ENCODE data around the gene HOMER2.
"Not testable (repeated sequence)": the region's sequence is repeated elsewhere in the genome, so short reads cannot be mapped to it uniquely, and the experiment has no call there.

The HOMER2 gene

GRCh38 chr15:82831894-82832600, 120.5 kb downstream of the HOMER2 start:
- no peak for DNase-seq (ENCODE audit: low spot score)

DNA sequence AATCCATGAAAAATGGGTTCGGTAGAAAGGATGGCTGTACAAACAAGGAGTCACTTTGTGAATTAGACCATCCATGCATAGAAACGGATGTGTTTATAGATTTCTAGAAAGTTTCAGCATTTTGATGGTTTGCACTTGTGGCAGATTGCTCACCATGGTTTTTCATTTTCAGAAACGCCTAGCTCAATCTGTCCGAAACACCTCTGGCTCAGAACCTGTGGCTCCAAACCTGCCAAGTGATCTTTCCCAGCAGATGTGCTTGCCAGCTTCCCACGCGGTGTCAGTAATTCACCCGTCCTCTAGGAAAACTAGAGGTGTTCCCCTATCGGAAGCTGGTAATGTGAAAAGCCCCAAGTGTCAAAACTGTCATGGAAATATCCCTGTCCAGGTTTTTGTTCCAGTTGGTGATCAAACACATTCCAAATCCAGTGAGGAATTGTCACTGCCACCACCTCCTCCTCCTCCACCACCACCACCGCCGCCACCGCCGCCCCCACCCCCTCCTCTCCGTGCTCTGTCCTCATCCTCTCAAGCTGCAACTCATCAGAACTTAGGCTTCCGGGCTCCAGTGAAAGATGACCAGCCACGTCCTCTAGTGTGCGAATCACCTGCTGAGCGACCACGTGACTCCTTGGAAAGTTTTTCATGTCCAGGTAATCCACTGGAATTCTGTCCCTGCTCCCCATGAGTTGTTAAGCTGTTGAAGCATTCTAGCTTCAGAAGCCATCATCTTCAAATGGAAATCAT, 121.9 kb downstream of the HOMER2 start:
- DNase-seq (ENCODE audit: low spot score): no peak

DNA sequence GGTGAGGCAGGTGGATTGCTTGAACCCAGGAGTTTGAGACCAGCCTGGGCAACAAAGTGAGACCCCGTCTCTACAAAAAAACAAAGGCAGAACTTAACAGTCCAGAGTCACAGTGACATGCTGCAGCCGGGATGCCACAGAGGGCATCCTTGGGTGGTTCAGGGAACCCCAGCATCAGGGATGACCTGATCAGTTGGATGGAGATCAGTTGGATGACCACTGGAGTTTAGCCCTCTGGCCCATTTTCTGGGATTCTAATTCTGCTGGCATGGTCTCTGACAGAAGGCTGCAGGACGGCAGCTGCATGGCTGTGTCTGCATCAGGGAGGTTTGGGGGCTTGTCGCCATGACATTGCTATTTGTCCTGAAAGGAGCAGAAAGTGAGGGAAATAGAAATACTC, 123.3 kb downstream of the HOMER2 start:
- DNase-seq (ENCODE audit: low spot score): no peak

DNA sequence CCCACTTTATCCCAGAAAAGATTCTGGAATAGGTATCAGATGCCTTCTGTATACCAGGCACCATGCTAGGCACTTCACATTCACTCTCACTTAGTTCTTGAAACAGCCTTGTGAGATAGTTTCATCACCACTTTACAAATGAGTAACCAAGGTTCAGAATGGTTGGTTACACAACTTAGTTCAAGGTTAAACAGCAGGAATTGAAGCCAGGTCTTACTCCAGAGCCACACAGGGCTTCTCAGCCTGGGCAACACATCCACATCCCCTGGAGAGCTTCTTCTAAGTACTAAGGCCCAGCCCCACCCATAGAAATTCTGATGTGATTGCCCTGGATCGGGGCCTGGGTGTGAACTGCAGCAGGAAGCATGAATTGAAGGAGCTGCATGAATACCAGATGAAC, 124.4 kb downstream of the HOMER2 start:
- DNase-seq (ENCODE audit: low spot score): no peak

DNA sequence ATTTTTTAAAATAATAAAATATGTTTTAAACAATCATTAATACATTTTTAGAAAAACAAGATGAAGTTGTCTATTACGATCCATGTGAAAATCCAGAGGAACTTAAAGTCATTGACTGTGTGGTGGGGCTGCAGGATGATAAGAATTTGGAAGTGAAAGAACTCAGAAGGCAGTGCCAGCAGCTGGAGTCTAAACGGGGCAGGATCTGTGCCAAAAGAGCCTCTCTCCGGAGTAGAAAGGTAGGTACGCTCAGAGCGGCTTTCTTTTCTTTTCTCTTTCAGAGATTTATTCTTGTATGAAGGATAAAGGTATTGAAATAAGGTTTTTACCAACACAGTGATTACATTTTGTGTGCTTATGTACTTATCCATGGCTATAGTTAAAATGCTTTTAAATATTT, 129.5 kb downstream of the HOMER2 start:
- DNase-seq (ENCODE audit: low spot score): no peak

GRCh38 chr15:82821851-82822250, 130.7 kb downstream of the HOMER2 start:
- not testable (repeated sequence) for DNase-seq (ENCODE audit: low spot score)

GRCh38 chr15:82821396-82821795, 131.1 kb downstream of the HOMER2 start:
- not testable (repeated sequence) for DNase-seq (ENCODE audit: low spot score)

DNA sequence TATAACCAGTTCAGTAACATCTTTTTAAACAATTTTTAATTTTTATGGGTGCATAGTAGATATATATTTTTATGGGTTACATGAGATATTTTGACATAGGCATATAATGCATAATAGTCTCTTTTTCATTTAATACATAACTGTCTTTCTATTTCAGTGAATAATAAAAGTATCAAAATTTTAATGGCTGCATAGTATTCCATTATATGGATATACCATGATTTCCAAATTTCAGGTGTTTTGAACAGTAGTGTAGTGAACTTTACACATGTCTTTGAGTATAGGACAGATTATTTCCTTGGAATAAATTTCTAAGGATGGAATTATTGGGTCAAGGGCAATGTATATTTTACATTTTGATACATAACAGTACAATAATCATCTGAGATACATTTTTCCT, 132.4 kb downstream of the HOMER2 start:
- no peak for DNase-seq (ENCODE audit: low spot score)

- DNase-seq (ENCODE audit: low spot score): no peak
Measured at GRCh38 chr15:82812994-82813393, 139.5 kb downstream of the HOMER2 start.

DNA sequence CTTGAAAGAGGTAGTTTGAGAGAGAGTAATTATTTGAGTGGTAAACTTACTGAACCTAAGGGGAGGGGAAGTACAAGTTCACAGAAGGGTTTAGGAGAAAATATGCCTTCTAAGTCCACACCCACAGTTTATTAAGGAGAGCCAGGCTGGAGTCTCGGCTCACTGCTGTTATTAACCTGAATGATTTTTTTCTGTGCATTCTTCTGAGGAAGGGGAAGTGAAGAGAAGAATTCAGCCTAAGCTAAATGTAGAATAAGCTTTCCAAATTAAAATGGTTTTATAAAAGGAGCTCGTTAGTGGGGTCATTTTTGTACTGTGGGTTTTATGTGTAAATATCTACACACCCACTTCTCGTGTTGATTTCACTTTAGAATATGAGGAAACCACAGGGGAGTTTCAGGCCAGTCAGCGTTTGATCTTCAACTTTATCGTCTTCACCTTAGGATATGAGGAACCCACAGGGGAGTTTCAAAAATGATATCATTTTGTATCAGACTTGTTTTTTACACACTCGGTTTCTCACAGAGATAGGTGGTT, 141.6 kb downstream of the HOMER2 start:
- no peak for DNase-seq (ENCODE audit: low spot score)

GRCh38 chr15:82810061-82810889, 142.2 kb downstream of the HOMER2 start:
- peak; percentile 61 for DNase-seq (ENCODE audit: low spot score)

DNA sequence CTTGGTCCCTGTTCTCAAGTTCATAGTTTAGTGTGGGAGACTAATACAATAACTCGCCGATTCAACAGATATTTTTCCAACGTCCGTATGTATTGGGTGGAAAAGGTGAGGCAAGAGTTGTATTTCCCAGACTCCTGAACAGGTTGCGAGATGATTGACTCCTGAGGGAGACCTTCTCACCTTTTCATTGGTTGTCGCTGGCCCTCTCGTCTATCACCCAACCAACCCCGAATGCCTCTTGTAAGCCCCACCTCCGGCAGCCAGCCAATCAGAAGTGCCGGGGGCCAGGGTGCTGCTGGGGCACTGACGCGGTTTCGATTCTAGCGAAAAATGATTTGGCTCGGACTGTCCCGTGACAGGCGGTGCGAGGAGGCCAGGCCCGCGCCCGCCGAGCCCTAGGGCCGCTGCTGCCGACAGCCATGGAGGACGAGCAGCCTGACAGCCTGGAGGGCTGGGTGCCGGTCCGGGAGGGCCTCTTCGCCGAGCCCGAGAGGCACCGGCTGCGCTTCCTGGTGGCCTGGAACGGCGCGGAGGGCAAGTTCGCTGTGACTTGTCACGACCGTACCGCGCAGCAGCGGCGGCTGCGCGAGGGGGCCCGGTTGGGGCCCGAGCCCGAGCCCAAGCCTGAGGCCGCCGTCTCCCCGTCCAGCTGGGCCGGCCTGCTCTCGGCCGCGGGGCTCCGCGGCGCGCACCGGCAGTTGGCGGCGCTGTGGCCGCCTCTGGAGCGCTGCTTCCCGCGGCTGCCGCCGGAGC, 143.0 kb downstream of the HOMER2 start, which contains the start of gene WHAMM:
Gene WHAMM (plus strand): TSS at position 321 of the 753 bp plus-strand sequence. CDS start 99 bp downstream, at position 420.
- DNase-seq (ENCODE audit: low spot score): peak; percentile 98

DNA sequence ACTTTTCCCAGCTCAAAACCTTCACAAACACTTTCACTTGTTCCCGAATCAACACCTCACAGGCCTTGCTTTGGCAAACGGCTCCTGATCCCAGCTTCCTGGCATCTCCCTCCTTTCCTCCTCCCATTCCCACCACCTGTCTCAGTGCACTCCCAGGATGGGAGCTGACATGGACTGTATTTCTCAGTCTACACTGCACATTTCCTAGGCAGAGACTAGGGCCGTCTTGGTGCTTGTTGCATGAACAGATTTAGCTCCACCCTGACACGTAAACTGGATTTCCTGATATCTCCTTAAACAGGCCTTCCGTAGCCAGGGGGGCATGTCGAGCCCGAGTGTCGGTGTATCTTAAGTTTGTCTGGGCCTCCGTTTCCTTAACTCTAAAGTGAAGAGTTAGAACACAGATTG, 143.9 kb downstream of the HOMER2 start:
- no peak for DNase-seq (ENCODE audit: low spot score)

DNA sequence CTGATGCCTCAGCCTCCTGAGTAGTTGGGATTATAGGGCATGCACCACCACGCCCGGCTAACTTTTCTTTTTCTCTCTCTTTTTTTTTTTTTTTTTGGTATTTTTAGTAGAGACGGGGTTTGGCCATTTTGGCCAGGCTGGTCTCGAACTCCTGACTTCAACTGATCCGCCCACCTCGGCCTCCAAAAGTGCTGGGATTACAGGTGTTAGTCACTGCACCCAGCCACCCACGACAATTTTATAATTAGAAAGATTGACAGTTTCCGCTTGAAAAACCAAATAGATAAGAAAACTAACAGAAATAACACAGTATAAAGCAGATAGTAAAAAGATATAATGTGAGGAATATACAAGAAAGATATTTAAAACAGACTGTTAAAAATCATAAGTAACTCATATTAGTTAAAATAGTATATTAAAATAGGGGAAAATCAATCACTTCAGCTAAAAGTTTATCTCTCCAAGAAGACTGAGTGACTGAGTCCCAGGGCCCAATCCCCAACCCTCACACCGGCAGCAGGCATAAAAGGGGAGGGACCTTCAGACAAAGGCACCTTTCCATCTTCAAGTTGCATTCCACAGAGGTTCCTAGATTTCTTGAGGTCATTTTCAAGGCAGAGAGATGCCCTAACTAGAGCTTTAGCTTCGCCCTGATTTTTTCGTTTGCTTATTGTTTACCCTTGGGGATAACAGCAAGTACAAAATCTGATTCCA, 144.4 kb downstream of the HOMER2 start:
- DNase-seq (ENCODE audit: low spot score): no peak

DNA sequence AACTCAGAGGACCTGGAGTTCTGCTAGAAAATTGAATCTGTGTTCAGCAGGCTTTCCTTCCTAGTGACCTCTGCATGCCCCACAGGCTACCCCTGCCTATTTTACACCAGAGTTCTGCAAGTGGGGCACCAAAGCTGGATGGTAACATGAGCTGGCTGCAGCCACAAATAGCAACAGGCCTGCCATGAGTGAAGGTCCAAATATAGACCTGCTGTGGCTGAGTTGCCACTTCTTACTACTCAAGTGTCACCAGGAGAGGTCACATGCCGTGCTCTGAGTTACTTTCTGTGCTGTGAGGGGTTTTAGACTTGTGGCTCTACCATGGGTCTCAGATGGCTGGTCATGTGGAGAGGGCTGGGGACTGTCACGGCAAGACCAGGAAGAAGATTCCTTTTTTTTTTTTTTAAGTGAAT, 146.5 kb downstream of the HOMER2 start, which contains the start of gene FSD2:
Gene FSD2 (minus strand): TSS at position 76 of the 413 bp plus-strand sequence. CDS start 18,679 bp downstream, outside the sequence.
- DNase-seq (ENCODE audit: low spot score): peak; percentile 91

- no peak for DNase-seq (ENCODE audit: low spot score)
Measured at GRCh38 chr15:82804575-82804949, 148.0 kb downstream of the HOMER2 start.

DNA sequence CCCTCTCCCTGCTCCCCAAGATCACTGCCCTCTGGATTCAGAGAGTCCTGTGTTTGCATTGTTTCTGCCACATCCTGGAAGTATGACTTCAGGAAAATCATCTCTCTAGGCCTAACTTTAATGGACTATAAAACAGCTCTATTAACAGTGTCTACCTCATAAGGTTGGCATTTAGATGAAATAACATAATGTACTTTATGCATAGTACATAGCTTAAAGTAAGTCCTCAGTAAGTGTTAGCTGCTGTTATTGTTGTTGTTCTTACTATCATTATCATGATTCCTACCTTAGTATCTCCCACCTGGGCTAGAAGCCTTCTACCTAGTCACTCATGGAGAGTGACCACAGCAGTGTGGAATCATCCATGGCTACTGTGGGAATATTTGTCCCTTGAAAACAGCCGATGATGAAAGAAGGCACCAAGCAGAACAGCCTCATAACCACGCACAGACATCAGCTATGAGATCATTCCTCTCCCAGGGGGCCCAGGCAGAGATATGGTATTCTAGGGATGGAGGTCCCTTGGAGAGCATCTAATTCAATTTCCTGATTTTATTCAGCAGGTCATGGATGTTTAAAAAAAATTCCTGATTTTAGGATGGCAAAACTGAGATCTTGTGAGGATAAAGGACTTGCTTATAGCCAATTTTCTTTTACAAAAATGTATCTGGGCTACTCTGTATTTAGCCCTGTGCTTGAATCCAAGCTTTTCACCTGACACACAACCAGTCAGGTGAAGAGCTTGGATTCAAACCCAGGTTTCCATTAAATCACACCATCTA, 148.5 kb downstream of the HOMER2 start:
- DNase-seq (ENCODE audit: low spot score): no peak

GRCh38 chr15:82802497-82802896, 150.0 kb downstream of the HOMER2 start:
- no peak for DNase-seq (ENCODE audit: low spot score)

DNA sequence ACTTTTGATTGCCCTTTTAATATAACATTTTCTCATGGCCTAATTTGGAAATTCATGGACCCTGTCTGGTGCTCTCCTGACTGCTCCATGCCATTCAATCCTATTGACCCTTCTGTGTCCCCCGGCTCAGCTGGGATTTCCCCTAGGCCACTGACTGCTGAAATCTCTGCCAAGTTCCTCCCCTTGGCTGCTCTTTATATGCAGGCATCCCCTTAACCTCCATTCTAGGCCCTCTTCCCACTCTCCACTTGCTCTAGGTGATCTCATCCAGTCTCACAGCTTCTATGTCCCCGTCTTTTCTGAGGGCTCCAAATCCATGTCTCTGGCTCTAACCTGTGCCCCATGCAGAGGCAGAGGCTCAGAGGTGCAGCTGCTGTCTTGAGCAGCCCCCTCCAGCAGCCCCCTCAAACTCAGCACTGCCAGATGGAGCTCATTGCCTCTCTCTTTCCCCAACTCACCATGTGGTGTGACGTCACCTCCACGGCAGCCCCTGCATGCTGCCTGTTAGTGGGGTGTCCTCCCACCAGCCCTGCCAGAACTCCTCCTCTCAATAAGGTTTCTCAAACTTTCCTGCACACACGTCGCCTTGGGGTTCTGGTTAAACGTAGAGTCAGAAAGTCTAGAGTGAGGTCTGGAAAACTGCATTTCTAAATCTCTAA, 153.2 kb downstream of the HOMER2 start:
- no peak for DNase-seq (ENCODE audit: low spot score)

All from NAMALWA (cell line).